Measurements from ENCODE around the gene RPL13. TPM values are rescaled to one million over a fixed set of nuclear protein-coding genes. Genes with fewer than 3 reads are reported as not detected.

RPL13 gene
- total and polyA plus RNA-seq, 2 of the 13 experiments (the other 11 are each of a cell fraction or from before 2014, with no cell fraction given) = 2,988 to 4,411 TPM

DNA sequence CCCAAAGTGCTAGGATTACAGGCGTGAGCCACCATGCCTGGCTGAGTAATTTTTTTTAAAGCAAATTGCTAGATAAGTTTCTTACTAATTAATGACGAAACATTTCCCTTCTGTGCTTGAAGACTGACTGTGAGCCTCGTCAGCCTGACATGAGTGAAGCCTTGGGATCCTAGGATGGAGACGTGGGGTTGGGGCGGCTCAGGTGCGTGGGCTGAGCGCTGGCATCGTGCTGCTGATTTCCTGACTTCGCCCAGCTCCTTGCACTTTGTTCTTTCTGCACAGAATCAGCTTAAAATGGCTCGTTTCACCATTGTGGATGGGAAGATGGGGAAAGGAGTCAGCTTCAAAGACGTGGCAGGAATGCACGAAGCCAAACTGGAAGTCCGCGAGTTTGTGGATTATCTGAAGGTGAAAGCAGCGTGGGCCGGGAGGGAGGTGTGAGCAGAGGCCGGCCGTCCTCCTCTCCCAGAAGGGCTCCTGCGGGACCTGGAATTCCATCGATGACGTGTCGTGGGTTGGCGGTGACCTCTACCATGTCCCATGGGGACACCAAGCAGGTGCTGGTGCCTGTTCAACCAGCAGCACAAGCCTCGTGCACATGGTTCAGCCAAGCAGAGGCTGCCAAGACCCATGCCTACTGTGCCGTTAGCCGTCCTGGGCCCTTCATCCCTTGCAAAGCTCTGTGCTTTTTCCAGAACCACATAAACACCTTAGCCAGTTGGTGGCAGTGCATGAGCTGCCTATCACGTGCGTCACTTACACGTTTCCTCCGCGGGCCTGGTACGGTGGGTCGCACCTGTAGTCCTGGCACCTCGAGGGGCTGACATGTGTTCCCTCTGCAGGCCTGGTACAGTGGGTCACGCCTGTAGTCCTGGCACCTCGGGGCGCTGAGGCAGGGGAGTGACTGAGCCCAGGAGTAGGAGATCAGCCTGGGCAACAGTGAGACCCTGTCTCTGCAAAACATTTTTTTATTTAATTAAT is 29.8 kb upstream of the RPL13 start (continued):
- TF ChIP-seq, protein P1, sequence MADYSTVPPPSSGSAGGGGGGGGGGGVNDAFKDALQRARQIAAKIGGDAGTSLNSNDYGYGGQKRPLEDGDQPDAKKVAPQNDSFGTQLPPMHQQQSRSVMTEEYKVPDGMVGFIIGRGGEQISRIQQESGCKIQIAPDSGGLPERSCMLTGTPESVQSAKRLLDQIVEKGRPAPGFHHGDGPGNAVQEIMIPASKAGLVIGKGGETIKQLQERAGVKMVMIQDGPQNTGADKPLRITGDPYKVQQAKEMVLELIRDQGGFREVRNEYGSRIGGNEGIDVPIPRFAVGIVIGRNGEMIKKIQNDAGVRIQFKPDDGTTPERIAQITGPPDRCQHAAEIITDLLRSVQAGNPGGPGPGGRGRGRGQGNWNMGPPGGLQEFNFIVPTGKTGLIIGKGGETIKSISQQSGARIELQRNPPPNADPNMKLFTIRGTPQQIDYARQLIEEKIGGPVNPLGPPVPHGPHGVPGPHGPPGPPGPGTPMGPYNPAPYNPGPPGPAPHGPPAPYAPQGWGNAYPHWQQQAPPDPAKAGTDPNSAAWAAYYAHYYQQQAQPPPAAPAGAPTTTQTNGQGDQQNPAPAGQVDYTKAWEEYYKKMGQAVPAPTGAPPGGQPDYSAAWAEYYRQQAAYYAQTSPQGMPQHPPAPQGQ (CRISPR knock-in tag; IDR thresholded peaks at IDR 0.05; ENCODE audit: borderline replicate concordance) = 0 out of 2 replicates have a peak, but pooled peaks have one; percentile 48
- TF ChIP-seq, protein P2, sequence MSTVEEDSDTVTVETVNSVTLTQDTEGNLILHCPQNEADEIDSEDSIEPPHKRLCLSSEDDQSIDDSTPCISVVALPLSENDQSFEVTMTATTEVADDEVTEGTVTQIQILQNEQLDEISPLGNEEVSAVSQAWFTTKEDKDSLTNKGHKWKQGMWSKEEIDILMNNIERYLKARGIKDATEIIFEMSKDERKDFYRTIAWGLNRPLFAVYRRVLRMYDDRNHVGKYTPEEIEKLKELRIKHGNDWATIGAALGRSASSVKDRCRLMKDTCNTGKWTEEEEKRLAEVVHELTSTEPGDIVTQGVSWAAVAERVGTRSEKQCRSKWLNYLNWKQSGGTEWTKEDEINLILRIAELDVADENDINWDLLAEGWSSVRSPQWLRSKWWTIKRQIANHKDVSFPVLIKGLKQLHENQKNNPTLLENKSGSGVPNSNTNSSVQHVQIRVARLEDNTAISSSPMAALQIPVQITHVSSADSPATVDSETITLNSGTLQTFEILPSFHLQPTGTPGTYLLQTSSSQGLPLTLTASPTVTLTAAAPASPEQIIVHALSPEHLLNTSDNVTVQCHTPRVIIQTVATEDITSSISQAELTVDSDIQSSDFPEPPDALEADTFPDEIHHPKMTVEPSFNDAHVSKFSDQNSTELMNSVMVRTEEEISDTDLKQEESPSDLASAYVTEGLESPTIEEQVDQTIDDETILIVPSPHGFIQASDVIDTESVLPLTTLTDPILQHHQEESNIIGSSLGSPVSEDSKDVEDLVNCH (CRISPR knock-in tag; IDR thresholded peaks at IDR 0.05) = no peak
- TF ChIP-seq, protein P3, sequence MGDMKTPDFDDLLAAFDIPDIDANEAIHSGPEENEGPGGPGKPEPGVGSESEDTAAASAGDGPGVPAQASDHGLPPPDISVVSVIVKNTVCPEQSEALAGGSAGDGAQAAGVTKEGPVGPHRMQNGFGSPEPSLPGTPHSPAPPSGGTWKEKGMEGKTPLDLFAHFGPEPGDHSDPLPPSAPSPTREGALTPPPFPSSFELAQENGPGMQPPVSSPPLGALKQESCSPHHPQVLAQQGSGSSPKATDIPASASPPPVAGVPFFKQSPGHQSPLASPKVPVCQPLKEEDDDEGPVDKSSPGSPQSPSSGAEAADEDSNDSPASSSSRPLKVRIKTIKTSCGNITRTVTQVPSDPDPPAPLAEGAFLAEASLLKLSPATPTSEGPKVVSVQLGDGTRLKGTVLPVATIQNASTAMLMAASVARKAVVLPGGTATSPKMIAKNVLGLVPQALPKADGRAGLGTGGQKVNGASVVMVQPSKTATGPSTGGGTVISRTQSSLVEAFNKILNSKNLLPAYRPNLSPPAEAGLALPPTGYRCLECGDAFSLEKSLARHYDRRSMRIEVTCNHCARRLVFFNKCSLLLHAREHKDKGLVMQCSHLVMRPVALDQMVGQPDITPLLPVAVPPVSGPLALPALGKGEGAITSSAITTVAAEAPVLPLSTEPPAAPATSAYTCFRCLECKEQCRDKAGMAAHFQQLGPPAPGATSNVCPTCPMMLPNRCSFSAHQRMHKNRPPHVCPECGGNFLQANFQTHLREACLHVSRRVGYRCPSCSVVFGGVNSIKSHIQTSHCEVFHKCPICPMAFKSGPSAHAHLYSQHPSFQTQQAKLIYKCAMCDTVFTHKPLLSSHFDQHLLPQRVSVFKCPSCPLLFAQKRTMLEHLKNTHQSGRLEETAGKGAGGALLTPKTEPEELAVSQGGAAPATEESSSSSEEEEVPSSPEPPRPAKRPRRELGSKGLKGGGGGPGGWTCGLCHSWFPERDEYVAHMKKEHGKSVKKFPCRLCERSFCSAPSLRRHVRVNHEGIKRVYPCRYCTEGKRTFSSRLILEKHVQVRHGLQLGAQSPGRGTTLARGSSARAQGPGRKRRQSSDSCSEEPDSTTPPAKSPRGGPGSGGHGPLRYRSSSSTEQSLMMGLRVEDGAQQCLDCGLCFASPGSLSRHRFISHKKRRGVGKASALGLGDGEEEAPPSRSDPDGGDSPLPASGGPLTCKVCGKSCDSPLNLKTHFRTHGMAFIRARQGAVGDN (CRISPR knock-in tag; IDR thresholded peaks at IDR 0.05) = 0 out of 2 replicates have a peak, but pooled peaks have one; percentile 12
- TF ChIP-seq ZBTB38 (CRISPR knock-in tag; IDR thresholded peaks at IDR 0.05) (peak; percentile 67; the same call in 1 of the 2 replicates), ZNF788 (CRISPR knock-in tag; IDR thresholded peaks at IDR 0.05; ENCODE audit: borderline replicate concordance) (no peak), FOXC1 (CRISPR knock-in tag; IDR thresholded peaks at IDR 0.05; ENCODE audit: borderline replicate concordance) (no peak), HOXD1 (CRISPR knock-in tag; IDR thresholded peaks at IDR 0.05) (no peak), AGO2 (optimal IDR thresholded peaks at IDR 0.05; ENCODE audit: low read depth, low read length) (peak; percentile 75)
- TF ChIP-seq, protein P4, sequence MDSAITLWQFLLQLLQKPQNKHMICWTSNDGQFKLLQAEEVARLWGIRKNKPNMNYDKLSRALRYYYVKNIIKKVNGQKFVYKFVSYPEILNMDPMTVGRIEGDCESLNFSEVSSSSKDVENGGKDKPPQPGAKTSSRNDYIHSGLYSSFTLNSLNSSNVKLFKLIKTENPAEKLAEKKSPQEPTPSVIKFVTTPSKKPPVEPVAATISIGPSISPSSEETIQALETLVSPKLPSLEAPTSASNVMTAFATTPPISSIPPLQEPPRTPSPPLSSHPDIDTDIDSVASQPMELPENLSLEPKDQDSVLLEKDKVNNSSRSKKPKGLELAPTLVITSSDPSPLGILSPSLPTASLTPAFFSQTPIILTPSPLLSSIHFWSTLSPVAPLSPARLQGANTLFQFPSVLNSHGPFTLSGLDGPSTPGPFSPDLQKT (CRISPR knock-in tag; IDR thresholded peaks at IDR 0.05; ENCODE audit: borderline replicate concordance) = no peak
